Hematopoietic multipotent progenitor cell treated with erythropoietin and hydrocortisone succinate and interleukin-3 and kit ligand, for 6 days (in vitro differentiated cells): ENCODE measurements around the gene SP8.
"Not testable (repeated sequence)": the region's sequence is repeated elsewhere in the genome, so short reads cannot be mapped to it uniquely, and the experiment has no call there.

ENCODE experiments used
- DNase-seq: peaks from one replicate; pipeline ENCODE4 v3.0.0-alpha.2; 2015

SP8 gene

DNA sequence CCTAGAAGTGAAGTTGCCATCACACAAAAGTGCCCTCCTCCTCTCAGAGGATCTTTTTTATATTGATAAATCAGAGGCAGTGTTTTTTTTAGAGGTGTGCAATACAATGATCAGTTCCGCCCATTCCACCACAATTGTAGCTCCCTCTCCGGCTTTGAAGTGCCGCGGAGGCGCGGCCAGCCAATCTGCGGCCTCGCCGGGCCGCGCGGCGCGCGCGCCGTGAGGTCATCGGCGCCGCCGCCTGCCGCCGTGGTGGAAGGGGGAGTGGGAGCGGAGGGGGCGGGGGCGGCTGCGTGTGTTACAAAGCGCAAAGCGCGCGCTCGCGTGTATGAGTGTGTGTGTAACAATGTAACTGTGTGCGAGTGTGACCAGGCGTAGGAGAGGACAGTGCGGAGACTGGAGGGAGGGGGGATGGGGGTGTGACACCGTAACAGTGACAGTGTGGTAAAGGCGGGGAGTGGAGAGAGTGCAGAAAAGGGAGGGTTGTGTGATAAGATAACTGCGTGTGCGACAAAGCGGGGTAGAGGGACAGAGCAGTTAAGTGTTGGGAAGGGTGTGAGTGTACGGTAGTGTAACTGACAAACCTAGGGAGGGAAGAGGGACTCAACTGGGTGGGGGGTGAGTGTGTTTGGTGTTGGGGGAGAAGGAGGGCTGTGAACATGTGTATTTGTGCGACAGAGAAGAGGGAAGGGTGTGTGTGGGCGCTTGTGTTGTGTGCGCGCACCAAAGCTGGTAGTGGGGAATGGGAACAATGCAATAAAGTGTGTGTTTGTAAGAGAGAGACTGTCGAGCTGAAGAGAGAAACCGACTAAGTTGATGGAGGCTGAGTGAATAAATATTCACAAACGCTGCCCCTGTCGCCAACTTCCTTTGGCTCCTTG, at the start of gene SP8:
Gene SP8 (minus strand): TSS at position 108 of the 881 bp plus-strand sequence. CDS start 88 bp downstream, at position 20.
- peak; percentile 69 for DNase-seq

DNA sequence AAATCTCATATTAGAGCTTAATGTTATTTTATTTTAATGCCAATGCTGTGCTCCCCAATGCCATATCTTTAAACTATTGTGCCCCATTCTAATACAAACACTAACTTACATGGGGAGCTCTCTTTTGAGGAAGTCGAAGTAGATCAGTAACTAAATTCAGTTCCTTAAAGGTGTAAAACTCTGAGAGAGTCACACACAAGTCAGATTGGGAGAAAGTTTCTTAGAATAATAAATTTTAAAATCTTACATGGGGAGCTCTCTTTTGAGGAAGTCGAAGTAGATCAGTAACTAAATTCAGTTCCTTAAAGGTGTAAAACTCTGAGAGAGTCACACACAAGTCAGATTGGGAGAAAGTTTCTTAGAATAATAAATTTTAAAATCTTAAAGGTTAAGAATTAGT, 49.7 kb upstream of the SP8 start:
- not testable (repeated sequence) for DNase-seq

DNA sequence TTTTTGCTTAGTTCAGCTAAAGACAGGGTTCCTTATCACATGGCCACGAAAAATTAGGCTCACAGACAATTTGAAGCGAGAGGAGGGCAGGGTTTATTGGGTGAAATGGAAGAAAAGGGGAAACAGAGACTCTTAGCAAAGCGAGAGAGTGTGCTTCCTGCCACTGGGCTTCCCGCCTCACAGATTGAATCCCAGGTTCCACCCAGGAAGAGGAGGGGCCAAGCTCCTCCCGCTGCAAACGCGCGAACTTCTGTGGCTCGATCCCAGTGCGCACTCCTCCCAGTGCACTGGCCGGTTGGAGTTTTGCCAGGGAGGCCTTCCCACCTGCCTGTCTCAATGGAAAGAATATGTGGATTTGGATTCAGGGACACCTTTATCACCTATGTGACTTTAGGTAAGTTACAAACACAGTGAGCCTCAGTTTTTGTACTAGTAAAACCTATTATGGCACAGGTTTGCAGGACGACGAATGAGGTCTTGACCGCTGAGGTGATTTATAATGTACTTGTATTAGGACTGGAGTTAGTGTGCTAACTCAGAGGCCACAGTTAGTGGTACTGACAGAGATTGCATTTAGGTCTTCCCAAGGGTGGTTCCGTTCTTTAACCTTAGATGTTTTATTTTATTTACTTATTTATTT, 48.5 kb upstream of the SP8 start:
- DNase-seq, result no peak

DNA sequence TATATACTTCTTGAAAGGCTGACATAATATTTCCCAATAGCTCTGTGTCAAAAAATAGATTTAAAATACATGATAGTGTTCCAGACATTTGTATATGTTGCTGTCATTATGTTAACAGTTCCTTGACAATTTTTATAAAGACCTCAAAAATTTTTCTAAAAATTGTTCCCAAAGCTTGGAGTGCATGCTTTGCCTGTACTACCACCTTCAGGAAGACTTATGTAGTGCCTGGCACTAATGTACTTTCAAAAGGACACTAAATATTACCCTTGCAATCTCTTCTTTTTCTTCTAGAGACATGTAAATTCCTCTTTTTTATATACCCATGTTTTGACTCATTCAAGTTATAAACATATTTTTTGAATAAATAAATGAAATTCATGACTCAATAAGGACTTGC, 48.0 kb upstream of the SP8 start:
- DNase-seq, result peak; percentile 8

DNA sequence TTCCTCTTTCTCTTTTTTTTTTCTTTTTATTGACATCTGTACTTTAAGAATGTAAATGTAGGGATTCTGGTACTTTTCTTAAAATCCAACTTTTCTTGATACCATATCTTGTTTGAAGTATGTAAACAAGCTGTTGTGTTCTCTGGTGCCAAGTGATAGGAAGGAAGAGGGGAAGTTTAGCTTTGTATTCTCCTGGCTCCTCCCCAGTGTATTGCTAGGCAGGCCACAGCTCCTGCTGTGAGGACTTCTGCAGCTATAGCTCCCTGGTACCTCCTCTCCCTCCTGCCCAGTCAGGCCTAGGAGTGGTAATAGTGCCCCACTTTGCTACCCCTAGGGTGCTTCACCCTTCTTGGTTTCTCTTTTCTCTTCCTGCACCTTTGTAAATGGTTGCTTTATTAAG, 45.3 kb upstream of the SP8 start:
- DNase-seq, result no peak

DNA sequence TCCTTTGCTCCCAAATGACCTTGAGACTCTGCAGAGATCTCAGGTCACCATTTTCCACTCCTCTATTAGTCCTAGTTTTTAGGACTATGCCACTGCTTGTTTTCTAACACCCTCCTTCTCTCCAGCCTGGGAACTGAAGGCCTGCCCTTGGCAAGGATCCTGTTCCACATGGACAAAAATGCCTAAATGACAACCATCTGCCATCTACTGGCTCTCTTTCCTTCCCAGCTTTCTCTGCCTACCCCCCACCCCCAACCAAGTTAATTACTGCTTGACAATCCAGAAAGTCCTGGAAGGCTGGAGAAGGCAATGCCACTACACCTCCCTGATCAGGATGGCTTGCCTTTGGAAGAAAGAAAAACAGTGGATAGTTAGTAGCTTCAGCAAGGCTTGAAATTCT, 44.8 kb upstream of the SP8 start:
- DNase-seq, result no peak

DNA sequence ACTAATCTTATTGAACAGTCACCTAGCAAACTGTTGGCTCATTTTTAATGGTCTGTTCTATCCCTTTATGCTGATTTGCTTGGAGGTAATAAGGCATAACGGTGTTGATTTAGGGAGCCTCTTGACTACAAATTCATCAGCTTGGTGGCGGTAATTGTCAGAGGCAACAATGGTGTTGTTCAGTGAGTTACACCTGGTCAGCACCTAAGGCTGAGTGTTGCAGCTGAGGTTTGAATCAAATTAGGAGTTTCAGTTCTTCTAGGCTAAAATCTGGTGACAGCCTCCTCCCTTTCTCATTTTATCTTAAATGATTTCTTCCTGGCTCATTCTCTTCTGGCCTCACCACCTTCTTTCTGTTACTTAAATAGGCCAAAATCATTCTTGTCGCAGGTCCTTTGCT, 42.3 kb upstream of the SP8 start:
- DNase-seq, result no peak

DNA sequence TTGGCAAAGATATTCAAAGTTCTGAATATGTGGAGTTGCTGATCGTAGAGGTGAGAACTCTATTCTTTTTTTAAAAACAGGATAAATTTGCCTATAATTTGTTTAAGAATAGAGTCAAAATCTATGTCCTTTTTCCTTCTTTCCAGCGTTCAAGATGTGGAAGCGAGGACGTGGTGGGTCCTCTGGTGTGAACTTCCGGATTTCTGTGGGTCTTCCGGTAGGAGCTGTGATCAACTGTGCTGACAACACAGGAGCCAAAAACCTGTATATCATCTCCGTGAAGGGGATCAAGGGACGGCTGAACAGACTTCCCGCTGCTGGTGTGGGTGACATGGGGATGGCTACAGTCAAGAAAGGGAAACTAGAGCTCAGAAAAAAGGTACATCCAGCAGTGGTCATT, 40.5 kb upstream of the SP8 start:
- no peak for DNase-seq

DNA sequence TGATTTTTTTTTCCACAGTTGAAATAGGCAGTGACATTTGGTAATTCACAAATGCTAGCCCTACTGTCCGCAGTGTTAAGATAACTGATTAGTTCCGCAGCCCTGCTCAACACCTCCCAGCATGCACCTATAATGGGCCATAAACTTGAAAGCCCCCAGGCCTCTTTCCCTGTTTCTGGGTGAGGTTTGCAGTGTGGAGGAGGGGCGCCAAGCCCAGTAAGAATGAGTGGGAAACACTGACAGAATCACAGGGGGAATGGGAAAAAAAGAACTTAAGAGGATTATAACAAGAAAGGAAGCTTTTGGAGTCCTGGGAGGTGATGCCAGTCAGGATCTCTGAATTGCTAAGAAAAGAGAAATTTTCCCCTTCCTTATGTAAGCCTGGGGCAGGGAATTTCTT, 39.6 kb upstream of the SP8 start:
- no peak for DNase-seq

DNA sequence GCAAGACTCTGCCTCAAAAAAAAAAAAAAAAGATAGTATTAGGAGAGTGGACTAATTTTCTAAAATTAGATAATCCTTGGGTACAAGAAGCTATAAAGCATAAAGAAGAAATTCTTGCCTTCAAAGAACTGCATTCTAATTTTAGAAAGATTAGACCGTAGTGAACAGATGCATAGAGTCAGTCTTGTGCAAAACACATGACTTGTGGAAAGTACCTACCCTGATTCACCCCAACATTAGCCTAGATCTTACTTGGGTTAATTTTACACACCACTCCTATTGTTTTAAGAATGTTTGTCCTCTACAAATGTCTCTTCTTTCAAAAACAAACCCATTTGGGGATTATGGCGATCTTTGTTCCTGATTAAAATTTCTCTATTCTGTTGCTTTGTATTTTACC, 38.9 kb upstream of the SP8 start:
- DNase-seq, result no peak

DNA sequence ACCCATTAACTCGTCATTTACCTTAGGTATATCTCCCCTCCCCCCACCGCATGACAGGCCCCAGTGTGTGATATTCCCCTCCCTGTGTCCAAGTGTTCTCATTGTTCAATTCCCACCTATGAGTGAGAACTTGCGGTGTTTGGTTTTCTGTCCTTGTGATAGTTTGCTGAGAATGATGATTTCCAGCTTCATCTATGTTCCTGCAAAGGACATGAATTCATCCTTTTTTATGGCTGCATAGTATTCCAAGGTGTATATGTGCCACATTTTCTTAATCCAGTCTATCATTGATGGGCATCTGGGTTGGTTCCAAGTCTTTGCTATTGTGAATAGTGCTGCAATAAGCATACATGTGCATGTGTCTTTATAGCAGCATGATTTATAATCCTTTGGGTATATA, 34.7 kb upstream of the SP8 start:
- DNase-seq, result not testable (repeated sequence)

DNA sequence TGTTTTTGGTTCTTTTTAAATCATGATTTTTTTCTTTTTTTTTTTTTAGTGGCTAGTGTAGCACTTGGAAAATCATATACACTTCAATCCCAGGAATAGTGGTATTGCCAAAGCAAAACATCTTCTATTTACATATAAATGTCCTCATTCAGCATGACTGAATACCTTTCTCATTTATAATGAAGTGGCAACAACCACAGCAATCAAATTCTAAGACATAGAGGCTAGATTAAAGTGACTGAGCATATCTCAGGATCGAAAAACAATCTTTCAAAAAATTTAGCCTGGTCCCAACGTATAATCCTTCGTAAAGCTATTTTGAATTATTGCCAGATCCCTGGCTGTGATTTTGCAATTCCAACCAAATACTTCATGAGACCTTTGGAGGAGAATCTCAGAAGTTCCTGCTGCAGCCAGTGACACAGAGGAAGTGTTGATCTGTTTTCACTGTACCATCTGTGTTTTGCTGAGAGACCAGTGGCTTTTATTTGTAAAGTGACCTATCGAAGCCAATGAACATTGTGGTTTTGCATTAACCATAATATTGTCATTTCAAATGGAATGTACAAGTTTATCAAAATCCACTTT, 29.8 kb upstream of the SP8 start:
- no peak for DNase-seq

DNA sequence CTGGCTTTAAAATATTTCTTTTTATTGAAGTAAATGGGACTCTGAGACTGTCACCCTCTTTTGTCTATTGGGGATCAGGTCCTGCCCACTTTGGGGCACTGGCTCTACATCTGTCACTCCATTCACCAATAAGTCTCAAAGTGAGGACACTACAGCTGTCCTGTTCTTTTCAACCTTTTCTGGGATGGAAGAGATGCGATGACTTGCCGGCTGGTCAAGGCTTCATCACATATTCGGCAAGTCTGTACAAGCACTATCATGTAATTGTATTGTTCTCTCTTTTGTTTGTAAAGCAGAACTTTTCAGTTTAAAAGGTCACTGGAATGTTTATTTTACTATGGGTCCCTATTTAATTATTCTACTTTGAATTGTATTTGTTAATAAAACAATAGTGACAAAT, 17.7 kb upstream of the SP8 start:
- DNase-seq, result no peak

DNA sequence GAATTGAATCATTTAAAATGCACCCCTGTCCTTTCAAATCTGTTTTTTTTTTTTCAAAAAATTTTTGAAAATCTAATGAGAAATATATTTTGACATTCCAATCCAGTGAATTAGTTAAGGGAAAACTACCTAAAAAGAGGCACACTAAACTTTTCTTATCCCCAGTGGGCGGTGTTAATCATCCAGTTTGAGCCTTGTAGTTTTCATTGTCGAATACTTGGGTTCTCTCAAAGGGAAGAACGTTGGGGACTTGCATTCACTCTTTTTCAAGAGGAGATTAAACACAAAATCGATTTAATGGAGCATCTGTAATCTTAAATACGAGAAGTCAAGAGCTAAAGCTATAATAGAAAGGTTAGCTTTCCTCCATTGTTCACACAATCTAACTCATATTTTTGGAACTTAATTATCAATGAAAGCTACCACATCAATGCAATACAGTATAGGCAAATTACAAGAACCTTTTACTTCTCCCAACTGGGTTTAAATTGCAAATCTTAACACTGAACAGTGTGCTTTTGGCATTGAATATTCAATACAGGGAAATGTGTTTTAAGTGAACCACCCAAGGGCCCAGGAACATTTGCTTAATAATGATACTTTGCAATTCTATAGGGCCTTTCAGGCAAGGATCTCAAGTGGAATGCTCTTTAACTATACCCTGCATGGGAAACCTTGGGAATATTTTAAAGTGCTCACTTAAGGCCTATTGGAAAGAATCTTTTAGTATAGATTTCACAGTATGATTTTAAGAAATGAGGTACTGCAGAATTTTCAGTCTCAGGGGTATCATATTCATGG, 13.1 kb upstream of the SP8 start:
- no peak for DNase-seq

DNA sequence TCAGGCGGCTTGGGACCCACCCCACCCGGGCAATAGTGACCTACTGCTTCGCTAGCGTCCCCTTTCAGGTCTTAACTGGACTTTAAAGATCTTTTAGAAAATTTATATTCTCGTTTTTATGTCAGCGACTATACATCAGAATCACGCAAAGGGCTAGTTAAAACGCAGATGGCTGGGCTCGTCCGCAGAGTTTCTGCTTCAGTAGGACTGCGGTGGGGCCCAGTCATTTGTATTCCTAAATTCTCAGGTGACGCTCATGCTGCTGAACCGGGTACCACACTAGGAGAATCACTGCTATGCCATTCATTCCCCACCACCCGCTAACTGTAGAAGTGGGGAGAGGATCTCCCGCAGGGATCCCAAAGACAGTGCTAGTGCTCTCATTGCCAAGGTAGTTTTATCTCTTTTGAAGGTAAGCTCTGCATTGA, 12.0 kb upstream of the SP8 start:
- DNase-seq, result no peak

DNA sequence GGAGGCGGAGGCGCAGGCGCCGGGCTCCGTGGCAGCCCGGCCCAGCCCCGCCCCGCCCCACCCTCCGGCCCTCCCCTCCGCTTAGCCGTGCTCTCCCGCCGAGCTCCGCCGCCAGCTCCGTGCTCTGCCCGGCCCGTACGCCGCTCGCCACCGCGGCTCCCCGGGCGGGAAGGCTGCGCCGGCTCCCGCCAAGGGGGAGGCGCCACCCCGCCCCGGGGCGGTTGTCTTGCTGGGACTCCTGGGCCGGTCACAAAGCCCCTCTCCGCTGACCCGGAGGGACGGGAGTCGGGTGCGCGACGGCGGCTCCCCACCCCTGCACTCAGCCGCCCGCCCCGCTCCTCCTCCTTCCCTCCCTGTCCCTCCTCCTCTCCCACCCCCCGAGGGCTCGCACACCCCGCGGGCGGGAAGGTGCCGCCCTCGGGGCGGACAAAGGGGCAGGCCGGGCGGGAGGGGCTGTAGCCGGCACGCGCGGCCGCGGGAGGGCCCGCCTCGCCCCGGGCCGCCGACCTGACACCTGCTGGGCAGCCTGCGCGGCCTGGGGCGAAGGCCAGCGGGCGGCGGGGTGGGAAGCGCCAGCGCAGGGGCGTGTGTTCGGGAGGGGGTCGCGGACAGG, 11.5 kb upstream of the SP8 start:
- peak; percentile 63 for DNase-seq

DNA sequence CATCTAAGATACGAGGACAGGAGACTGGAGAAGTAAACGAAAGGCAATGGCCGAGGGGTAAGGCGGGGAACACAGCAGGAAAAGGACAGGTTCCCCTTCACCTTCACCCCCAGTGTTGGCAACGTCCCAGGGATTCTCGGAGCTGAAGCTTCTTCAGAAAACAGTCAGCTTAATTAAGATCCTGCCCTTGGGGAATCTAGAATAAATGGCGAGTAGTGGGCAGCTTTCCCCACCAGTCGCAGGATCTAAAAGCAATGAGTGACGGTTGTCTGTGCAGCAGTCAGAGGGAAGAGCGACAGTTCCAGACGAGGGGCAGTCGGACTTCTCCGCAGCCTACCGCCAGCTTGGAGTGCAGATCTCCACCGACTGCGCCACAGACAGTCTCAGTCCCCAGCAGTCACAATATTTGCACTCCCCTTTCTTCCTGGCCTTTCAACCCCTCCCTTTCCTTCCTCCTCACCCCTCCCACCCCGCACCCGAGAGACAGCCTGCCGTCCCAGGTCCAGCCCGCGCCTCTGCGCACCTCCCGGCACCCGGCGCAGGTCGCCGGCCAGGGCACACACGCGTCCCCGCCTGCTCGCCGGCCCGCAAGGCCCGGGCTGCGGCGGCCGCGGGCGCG, 10.9 kb upstream of the SP8 start:
- peak; percentile 60 for DNase-seq

DNA sequence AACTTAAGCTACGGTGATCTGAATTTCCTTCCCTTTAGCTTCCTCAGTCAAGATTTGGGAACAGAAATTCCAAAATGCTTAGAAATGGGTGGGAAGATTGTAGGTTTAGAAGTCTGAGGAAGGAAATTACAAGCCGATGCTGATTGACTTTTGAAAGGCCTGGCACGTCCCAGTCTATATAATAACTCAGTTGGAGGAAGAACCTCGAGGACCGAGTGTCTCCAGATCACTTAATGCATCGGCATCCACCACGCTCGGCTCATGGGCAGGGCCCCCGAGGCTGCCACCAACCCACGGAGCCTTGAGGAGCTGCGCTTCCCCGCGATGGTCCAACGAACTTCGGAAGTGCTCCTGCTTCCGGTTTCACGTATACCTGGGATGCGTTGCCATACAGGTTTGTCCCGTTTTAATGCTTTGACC, 10.4 kb upstream of the SP8 start:
- no peak for DNase-seq

DNA sequence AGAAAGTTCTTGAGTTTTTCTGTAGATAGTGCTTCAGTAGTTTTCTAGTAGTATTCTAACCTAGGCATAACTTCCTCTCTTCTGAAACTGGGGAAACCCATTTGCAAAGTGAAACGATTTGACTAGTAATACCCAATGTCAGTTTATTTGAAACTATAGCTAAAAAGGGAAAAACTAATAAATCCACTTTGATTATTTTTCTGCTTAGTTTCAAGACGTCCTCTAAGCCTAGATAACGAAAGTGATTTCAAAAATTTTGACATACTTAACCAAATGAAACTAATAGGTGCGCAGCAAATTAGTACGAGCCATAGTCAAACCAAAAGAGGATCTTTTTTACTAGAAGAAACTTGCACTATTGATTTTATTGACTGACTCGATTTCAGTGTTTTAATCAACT, 9.8 kb upstream of the SP8 start:
- no peak for DNase-seq

DNA sequence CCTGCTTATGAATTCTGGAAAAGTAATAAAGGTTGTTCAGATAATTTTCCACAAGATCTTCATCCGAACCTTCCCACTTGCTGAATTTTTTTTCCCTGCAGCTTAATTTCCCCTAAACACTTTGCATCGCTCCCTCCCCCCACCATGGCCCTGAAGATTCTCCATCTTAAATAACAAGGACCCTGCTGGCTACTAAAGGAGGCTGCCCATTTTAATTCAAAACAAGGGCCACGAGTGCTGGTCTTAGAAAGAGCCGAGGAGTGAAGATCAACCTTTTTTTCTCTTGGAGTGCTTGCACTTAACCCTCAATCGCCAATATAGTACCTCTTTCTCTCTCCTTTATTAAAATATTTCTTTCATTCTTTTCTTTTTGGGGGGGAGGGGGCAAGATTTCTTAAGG, 9.2 kb upstream of the SP8 start:
- no peak for DNase-seq

DNA sequence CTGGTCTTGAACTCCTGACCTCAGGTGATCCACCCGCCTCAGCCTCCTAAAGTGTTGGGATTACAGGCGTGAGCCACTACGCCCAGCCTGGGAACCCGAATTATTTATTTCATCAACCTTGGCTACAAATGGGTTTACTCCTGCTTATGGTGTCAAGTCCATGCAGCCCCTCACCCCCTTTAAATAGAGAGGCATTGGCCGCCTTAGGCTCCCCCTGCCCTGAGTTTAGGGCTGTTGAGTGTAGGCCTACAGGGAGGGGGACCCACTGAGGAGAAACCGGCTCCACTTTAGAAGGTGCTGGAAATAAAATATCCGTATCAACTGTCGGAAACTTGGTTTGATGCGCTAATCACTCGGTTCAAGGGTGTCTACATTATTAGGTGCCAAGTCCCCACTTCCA, 8.7 kb upstream of the SP8 start:
- no peak for DNase-seq

DNA sequence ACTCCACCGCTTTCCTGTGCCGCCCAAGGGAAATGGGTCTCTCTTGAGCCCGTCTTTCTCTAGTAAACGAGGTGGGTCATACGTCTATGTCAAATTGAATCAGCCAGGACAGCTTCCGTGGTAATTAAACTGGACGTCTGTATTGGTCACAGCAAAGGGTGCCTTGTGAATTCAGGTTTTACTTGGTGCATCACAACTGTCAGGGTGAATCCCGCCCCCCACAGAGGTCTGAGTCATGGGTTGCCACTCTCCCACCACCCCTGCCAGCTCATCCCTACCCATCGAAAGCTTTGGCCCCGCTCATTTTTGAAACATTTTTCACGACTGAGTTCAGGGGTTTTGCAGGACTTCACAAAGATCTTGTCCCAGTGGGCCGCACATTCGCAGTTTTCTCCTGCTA, 8.0 kb upstream of the SP8 start:
- no peak for DNase-seq
